ENCODE data around the gene SEMA6D.

DNA sequence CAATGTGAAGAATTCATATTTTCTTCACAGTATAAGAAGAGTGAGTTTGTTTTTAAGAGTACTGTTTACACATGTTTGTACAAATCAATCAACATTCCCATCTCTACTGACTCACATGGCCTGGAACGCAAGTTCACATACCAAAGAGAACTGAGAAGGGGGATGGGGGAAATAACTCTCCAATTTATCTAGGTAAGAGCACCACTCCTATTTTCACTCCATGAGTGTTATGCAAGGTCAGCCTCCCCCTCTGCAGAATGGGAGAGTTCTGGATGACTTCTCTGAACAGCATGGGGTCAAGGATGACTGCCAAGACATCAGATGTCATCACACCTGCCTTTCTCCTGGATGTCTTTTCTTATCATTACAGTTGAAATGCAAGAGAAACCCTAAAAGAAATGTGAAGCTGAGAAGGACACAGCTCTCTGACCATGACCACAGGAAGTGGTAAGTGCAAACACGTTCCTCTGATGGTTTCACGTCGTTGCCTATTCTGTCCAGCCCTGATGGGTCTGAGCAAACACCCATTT lies 95.2 kb downstream of the SEMA6D start:
- TF ChIP-seq MXI1 (IDR thresholded peaks at IDR 0.05; ENCODE audit: low read depth, low read length) (no peak), RCOR1 (IDR thresholded peaks at IDR 0.05; ENCODE audit: low read length) (no peak), EZH2phosphoT487 (IDR thresholded peaks at IDR 0.05; ENCODE audit: borderline replicate concordance, low read depth) (no peak), POLR2AphosphoS5 (IDR thresholded peaks at IDR 0.05; ENCODE audit: low read depth, low read length) (no peak), TAF1 (IDR thresholded peaks at IDR 0.05; ENCODE audit: borderline replicate concordance, low read depth, low read length) (no peak)
- TF ChIP-seq, protein P1, sequence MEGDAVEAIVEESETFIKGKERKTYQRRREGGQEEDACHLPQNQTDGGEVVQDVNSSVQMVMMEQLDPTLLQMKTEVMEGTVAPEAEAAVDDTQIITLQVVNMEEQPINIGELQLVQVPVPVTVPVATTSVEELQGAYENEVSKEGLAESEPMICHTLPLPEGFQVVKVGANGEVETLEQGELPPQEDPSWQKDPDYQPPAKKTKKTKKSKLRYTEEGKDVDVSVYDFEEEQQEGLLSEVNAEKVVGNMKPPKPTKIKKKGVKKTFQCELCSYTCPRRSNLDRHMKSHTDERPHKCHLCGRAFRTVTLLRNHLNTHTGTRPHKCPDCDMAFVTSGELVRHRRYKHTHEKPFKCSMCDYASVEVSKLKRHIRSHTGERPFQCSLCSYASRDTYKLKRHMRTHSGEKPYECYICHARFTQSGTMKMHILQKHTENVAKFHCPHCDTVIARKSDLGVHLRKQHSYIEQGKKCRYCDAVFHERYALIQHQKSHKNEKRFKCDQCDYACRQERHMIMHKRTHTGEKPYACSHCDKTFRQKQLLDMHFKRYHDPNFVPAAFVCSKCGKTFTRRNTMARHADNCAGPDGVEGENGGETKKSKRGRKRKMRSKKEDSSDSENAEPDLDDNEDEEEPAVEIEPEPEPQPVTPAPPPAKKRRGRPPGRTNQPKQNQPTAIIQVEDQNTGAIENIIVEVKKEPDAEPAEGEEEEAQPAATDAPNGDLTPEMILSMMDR (IDR thresholded peaks at IDR 0.05), result no peak

Measured in SK-N-SH (cell line).